Endothelial cell of umbilical vein (primary cell): ENCODE results near the gene SMURF1. TPM values are rescaled to one million over a fixed set of nuclear protein-coding genes. Genes with fewer than 3 reads are reported as not detected.

Experiments used
- BruUV-seq: library from RNA; stranded (reverse); fragments of 400-500 nt; replicated peaks from 2 replicates; lab custom pipeline; 2021; lab: Mats Ljungman, UMichigan
- CTCF ChIA-PET: fragments of 300-600, 350-600 bp; sonication (Branson Sonifier 250); formaldehyde crosslinking; loops from one replicate; lab custom pipeline; 2021; ENCODE audit warnings: antibody characterized with exemption, inconsistent platforms; lab: Charles Lee
- POLR2A ChIA-PET: fragments of 300-600, 350-600 bp; sonication (Branson Sonifier 250); formaldehyde crosslinking; loops from one replicate; lab custom pipeline; 2021; ENCODE audit warnings: antibody characterized with exemption, inconsistent platforms; lab: Charles Lee
- DNase-seq: peaks from one replicate; pipeline ENCODE4 v3.0.0-alpha.2; 2011; ENCODE audit warnings: low read depth, low spot score
- FAIRE-seq: peaks from 2 replicates; lab custom pipeline; 2011; peaks lifted over from hg19 to GRCh38; lab: Jason Lieb, UNC
- H2AFZ ChIP-seq: 2 replicates; pipeline ENCODE4 v1.6.0; 2012; ENCODE audit warnings: low read depth, low read length, control low read depth, inconsistent platforms
- H3K27ac ChIP-seq: 2 replicates; pipeline ENCODE4 v1.5.1; 2011; ENCODE audit warnings: low read depth, mild to moderate bottlenecking, control low read depth, low read length, moderate library complexity; ENCODE audit not compliant: insufficient read depth
- H3K27me3 ChIP-seq, 2 experiments: 2 replicates each; pipeline versions ENCODE4 v1.6.0 to v1.6.1; 2011; ENCODE audit warnings: low read length in 2 of 2, mixed read lengths in 1 of 2; ENCODE audit not compliant: control insufficient read depth in 2 of 2, insufficient read depth in 2 of 2
- H3K36me3 ChIP-seq, 2 experiments: 2 replicates in 1 of 2; 3 replicates in 1 of 2; pipeline ENCODE4 v1.5.1; 2011; ENCODE audit warnings: low read length in 2 of 2, mild to moderate bottlenecking in 1 of 2, moderate library complexity in 1 of 2; ENCODE audit not compliant: control insufficient read depth in 2 of 2, insufficient read depth in 2 of 2; ENCODE audit errors: extremely low read depth in 1 of 2
- H3K4me1 ChIP-seq: 3 replicates; pipeline ENCODE4 v1.5.1; 2011; ENCODE audit warnings: mild to moderate bottlenecking, low read length; ENCODE audit not compliant: control insufficient read depth, insufficient read depth; ENCODE audit errors: extremely low read depth
- H3K4me2 ChIP-seq: 2 replicates; pipeline ENCODE4 v1.6.1; 2011; ENCODE audit warnings: low read length, control low read depth, mixed read lengths; ENCODE audit not compliant: insufficient read depth
- H3K4me3 ChIP-seq, 3 experiments: fragments of 200-600 bp in 1 of 3; sonication (generic), shearing (Covaris generic) in 1 of 3; replicated peaks in 1 of 3; 2 replicates each; pipeline ENCODE4 v1.5.1; 2011 to 2016; ENCODE audit warnings: control low read depth in 3 of 3, low read length in 3 of 3, mild to moderate bottlenecking in 2 of 3, inconsistent platforms in 1 of 3, low read depth in 1 of 3, moderate library complexity in 1 of 3; ENCODE audit not compliant: insufficient read depth in 1 of 3
- H3K79me2 ChIP-seq: 2 replicates; pipeline ENCODE4 v1.6.0; 2012; ENCODE audit warnings: low read length, inconsistent platforms; ENCODE audit not compliant: control insufficient read depth, insufficient read depth
- H3K9ac ChIP-seq: replicated peaks from 2 replicates; pipeline ENCODE3; 2011; ENCODE audit warnings: low read length, control low read depth; ENCODE audit not compliant: insufficient read depth; ENCODE audit errors: extremely low read depth
- H3K9me1 ChIP-seq: replicated peaks from 3 replicates; pipeline ENCODE4 v1.6.0; 2011; ENCODE audit warnings: mild to moderate bottlenecking, low read length; ENCODE audit not compliant: control insufficient read depth, insufficient read depth; ENCODE audit errors: extremely low read depth
- H3K9me3 ChIP-seq: replicated peaks from 2 replicates; pipeline ENCODE4 v1.5.1; 2012; ENCODE audit warnings: low read length, inconsistent platforms; ENCODE audit not compliant: control insufficient read depth, insufficient read depth
- H4K20me1 ChIP-seq: replicated peaks from 2 replicates; pipeline ENCODE3; 2011; ENCODE audit warnings: mild to moderate bottlenecking, low read length; ENCODE audit not compliant: control insufficient read depth, insufficient read depth; ENCODE audit errors: extremely low read depth
- EZH2 ChIP-seq: IDR thresholded peaks from 2 replicates; pipeline ENCODE4 v1.6.1; 2012; ENCODE audit warnings: borderline replicate concordance, low read depth, mild to moderate bottlenecking, moderate library complexity, low read length, inconsistent platforms; ENCODE audit not compliant: severe bottlenecking
- FOS ChIP-seq: IDR thresholded peaks from 2 replicates; pipeline ENCODE4 v1.6.1; 2011; ENCODE audit warnings: mild to moderate bottlenecking, low read length, moderate library complexity, borderline replicate concordance; ENCODE audit not compliant: insufficient read depth
- GATA2 ChIP-seq: IDR thresholded peaks from 2 replicates; pipeline ENCODE4 v1.7.0; 2011; ENCODE audit warnings: low read depth, mild to moderate bottlenecking, moderate library complexity, mixed read lengths, low read length; ENCODE audit not compliant: insufficient read length, insufficient read depth
- JUN ChIP-seq: IDR thresholded peaks from 2 replicates; pipeline ENCODE4 v1.6.1; 2011; ENCODE audit warnings: borderline replicate concordance, low read depth; ENCODE audit not compliant: insufficient read length, insufficient read depth
- MYC ChIP-seq: IDR thresholded peaks from one replicate; pipeline ENCODE4 v1.6.1; 2011; ENCODE audit warnings: mild to moderate bottlenecking, low read depth, low read length
- POLR2A ChIP-seq: IDR thresholded peaks from 2 replicates; pipeline ENCODE4 v1.6.1; 2012; ENCODE audit warnings: low read depth, mild to moderate bottlenecking, control low read depth, low read length
- POLR2AphosphoS5 ChIP-seq: IDR thresholded peaks from 2 replicates; pipeline ENCODE4 v1.6.1; 2012; ENCODE audit warnings: low read depth, mild to moderate bottlenecking, control low read depth, low read length, moderate library complexity; ENCODE audit not compliant: insufficient read depth
- dilution Hi-C: fragments of 300-500 bp; cut with MboI; formaldehyde crosslinking; loops from one replicate; pipeline ENCODE4 v1.15.0; 2019; ENCODE audit warnings: low sequenced_read_pairs; ENCODE audit not compliant: extremely low pct_ligation_motif_present
- intact Hi-C: fragments of 100-400 bp; cut with micrococcal nuclease; formaldehyde crosslinking; loops from one replicate; pipeline ENCODE4 v1.10.0; 2022
- polyA plus RNA-seq, 4 experiments: library from polyadenylated mRNA; depleted of rRNA in 3 of 4; stranded (reverse) in 3 of 4; unstranded in 1 of 4; fragments of >200 nt; gene quantifications; 2 replicates each; pipeline versions ENCODE4 v1.2.1 to v1.2.3, GENCODE V29; 2011 to 2012; ENCODE audit warnings: missing spikeins in 1 of 4
- total RNA-seq: library from RNA; stranded (reverse); gene quantifications from 2 replicates; pipeline ENCODE4 v1.2.3, GENCODE V29; 2021
- TF ChIP-seq, protein P1 (sequence below), 2 donors: IDR thresholded peaks; 1 replicate in 1 of 2; 2 replicates in 1 of 2; pipeline ENCODE4 v1.5.1; 2011; ENCODE audit warnings: low read length in 2 of 2, mild to moderate bottlenecking in 2 of 2, moderate library complexity in 2 of 2, control low read depth in 1 of 2, inconsistent platforms in 1 of 2, low read depth in 1 of 2; ENCODE audit not compliant: insufficient read depth in 1 of 2; ENCODE audit errors: extremely low read depth in 1 of 2
- TF ChIP-seq, protein P2 (sequence below): IDR thresholded peaks from 2 replicates; pipeline ENCODE4 v1.6.1; 2011; ENCODE audit not compliant: insufficient read depth, insufficient read length

SMURF1 gene
- total and polyA plus RNA-seq, 2 donors (not counting 3 experiments of a cell fraction or from before 2014, with no cell fraction given): 11.5 to 22.8 TPM

DNA sequence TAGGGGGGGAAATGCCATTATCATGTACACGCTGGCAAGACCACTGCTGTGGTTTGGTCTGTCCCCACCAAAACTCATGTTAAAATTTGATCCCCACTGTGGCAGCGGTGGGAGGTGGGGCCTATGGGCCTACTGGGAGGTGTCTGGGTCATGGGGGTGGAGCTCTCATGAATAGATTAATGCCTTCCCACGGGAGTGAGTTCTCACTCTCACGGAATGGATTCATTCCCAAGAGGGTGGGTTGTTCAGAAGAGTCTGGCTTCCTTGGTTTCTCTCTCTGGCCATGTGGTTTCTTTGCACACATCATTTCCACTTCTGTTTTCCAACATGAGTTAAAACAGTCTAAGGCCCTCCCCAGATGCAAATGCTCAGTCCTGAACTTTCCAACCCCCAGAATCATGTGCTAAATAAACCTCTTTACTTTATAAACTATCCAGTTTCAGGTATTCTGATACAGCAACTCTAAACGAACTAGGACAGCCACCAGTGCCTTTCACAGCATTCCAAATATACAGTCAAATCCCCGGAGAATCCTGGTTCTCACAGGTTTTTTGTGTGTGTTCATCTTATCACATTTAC is 44.3 kb downstream of the SMURF1 start:
- Histone ChIP-seq H3K9me3 (no peaks in the 10 kb centered on the region), H3K27me3 (no peaks in the 10 kb centered on the region), H3K9me1 (no peaks in the 10 kb centered on the region), H3K79me2 (peaks cover 83% of the 10 kb centered on the region), H4K20me1 (peaks cover 7% of the 10 kb centered on the region), H3K9ac (no peak overlapping the region), H3K27ac (no peak overlapping the region), H3K36me3 (no peaks in the 10 kb centered on the region), H3K4me2 (no peak overlapping the region), H2AFZ (no peak overlapping the region), H3K4me1 (peaks cover 22% of the 10 kb centered on the region), H3K4me3 (no peak overlapping the region)
- intact Hi-C loops: loop anchor here (2.0 kb wide), 1 partner anchor 17 kb away; no protein-coding TSS in a partner anchor
- FAIRE-seq (no peak), DNase-seq (no peak)
- BruUV-seq: no TSS peak
- ChIA-PET CTCF (interaction anchor here (0.7 to 1.9 kb wide), 2 partner anchors 10 to 230 kb away, joined by 3 to 6 read pairs; partner anchors contain the start of gene TMEM130), POLR2A (no interaction called here)
- dilution Hi-C loops: no loop called here
- TF ChIP-seq, protein P1, sequence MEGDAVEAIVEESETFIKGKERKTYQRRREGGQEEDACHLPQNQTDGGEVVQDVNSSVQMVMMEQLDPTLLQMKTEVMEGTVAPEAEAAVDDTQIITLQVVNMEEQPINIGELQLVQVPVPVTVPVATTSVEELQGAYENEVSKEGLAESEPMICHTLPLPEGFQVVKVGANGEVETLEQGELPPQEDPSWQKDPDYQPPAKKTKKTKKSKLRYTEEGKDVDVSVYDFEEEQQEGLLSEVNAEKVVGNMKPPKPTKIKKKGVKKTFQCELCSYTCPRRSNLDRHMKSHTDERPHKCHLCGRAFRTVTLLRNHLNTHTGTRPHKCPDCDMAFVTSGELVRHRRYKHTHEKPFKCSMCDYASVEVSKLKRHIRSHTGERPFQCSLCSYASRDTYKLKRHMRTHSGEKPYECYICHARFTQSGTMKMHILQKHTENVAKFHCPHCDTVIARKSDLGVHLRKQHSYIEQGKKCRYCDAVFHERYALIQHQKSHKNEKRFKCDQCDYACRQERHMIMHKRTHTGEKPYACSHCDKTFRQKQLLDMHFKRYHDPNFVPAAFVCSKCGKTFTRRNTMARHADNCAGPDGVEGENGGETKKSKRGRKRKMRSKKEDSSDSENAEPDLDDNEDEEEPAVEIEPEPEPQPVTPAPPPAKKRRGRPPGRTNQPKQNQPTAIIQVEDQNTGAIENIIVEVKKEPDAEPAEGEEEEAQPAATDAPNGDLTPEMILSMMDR (IDR thresholded peaks at IDR 0.05; ENCODE audit: extremely low read depth in 1 of 2, insufficient read depth in 1 of 2, low read depth in 1 of 2, low read length in 2 of 2): no peak
- TF ChIP-seq FOS: no peak
- TF ChIP-seq POLR2A: no peak
- TF ChIP-seq, protein P2, sequence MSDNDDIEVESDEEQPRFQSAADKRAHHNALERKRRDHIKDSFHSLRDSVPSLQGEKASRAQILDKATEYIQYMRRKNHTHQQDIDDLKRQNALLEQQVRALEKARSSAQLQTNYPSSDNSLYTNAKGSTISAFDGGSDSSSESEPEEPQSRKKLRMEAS: no peak
- TF ChIP-seq POLR2AphosphoS5: no peak
- TF ChIP-seq GATA2: no peak
- TF ChIP-seq MYC: no peak
- no peak for TF ChIP-seq EZH2
- no peak for TF ChIP-seq JUN
